Rectal smooth muscle tissue (tissue), 1 donor: ENCODE measurements around the gene NSUN2.
A peak's percentile ranks its signal among the peaks of the same experiment; 100 is the strongest.

ENCODE experiments used
- H3K27ac ChIP-seq: one replicate; pipeline ENCODE4 v1.7.0; 2013; ENCODE audit warnings: low read depth, low read length, inconsistent platforms
- H3K27me3 ChIP-seq: one replicate; pipeline ENCODE4 v1.7.0; 2013; ENCODE audit warnings: low read length; ENCODE audit not compliant: control insufficient read depth, insufficient read depth
- H3K36me3 ChIP-seq: one replicate; pipeline ENCODE4 v1.7.0; 2013; ENCODE audit warnings: low read length; ENCODE audit not compliant: control insufficient read depth, insufficient read depth
- H3K4me1 ChIP-seq: one replicate; pipeline ENCODE4 v1.7.0; 2013; ENCODE audit warnings: low read length; ENCODE audit not compliant: control insufficient read depth, insufficient read depth
- H3K4me3 ChIP-seq: one replicate; pipeline ENCODE4 v1.7.0; 2013; ENCODE audit warnings: low read length
- H3K9ac ChIP-seq: one replicate; pipeline ENCODE4 v1.7.0; 2013; ENCODE audit warnings: low read length

NSUN2 gene

GRCh38 chr5:6597557-6597956 is 35.3 kb downstream of the NSUN2 start:
- no peaks in the 10 kb centered on the region for H3K4me1 ChIP-seq
- no peak overlapping the region for H3K9ac ChIP-seq
- H3K36me3 ChIP-seq, result peaks cover 18% of the 10 kb centered on the region
- H3K4me3 ChIP-seq, result no peak overlapping the region
- peak overlapping the region; percentile 21 for H3K27ac ChIP-seq
- H3K27me3 ChIP-seq, result no peaks in the 10 kb centered on the region

GRCh38 chr5:6596388-6596787 is 36.5 kb downstream of the NSUN2 start:
- no peaks in the 10 kb centered on the region for H3K27me3 ChIP-seq
- no peak overlapping the region for H3K9ac ChIP-seq
- no peak overlapping the region for H3K27ac ChIP-seq
- H3K4me3 ChIP-seq, result no peak overlapping the region
- peaks cover 8% of the 10 kb centered on the region for H3K36me3 ChIP-seq
- no peaks in the 10 kb centered on the region for H3K4me1 ChIP-seq

- no peaks in the 10 kb centered on the region for H3K4me1 ChIP-seq
- H3K27me3 ChIP-seq, result no peaks in the 10 kb centered on the region
- no peak overlapping the region for H3K4me3 ChIP-seq
- no peak overlapping the region for H3K9ac ChIP-seq
- peaks cover 4% of the 10 kb centered on the region for H3K36me3 ChIP-seq
- no peak overlapping the region for H3K27ac ChIP-seq
Observed at GRCh38 chr5:6595405-6595804, 37.4 kb downstream of the NSUN2 start.

GRCh38 chr5:6594066-6594465 is 38.8 kb downstream of the NSUN2 start:
- H3K4me1 ChIP-seq, result no peaks in the 10 kb centered on the region
- H3K9ac ChIP-seq, result no peak overlapping the region
- no peak overlapping the region for H3K27ac ChIP-seq
- no peaks in the 10 kb centered on the region for H3K36me3 ChIP-seq
- H3K27me3 ChIP-seq, result no peaks in the 10 kb centered on the region
- no peak overlapping the region for H3K4me3 ChIP-seq

- H3K4me1 ChIP-seq, result no peaks in the 10 kb centered on the region
- H3K27ac ChIP-seq, result no peak overlapping the region
- no peak overlapping the region for H3K9ac ChIP-seq
- H3K36me3 ChIP-seq, result no peaks in the 10 kb centered on the region
- no peak overlapping the region for H3K4me3 ChIP-seq
- no peaks in the 10 kb centered on the region for H3K27me3 ChIP-seq
Observed at GRCh38 chr5:6593148-6594016, 39.5 kb downstream of the NSUN2 start.

- Histone ChIP-seq H3K27ac (no peak overlapping the region), H3K36me3 (no peaks in the 10 kb centered on the region), H3K9ac (no peak overlapping the region), H3K4me3 (no peak overlapping the region), H3K27me3 (no peaks in the 10 kb centered on the region), H3K4me1 (no peaks in the 10 kb centered on the region)
Observed at GRCh38 chr5:6592601-6593000, 40.2 kb downstream of the NSUN2 start.

- H3K4me3 ChIP-seq, result no peak overlapping the region
- H3K9ac ChIP-seq, result no peak overlapping the region
- H3K4me1 ChIP-seq, result no peaks in the 10 kb centered on the region
Observed at GRCh38 chr5:6591671-6592288, 41.1 kb downstream of the NSUN2 start.

GRCh38 chr5:6590581-6590980 is 42.3 kb downstream of the NSUN2 start:
- H3K27me3 ChIP-seq, result no peaks in the 10 kb centered on the region
- H3K9ac ChIP-seq, result no peak overlapping the region
- no peaks in the 10 kb centered on the region for H3K4me1 ChIP-seq
- no peaks in the 10 kb centered on the region for H3K36me3 ChIP-seq
- no peak overlapping the region for H3K27ac ChIP-seq
- no peak overlapping the region for H3K4me3 ChIP-seq

More at GRCh38 chr5:6591671-6592288, 41.1 kb downstream of the NSUN2 start:
- Histone ChIP-seq H3K27ac (no peak overlapping the region), H3K36me3 (no peaks in the 10 kb centered on the region), H3K27me3 (no peaks in the 10 kb centered on the region)

GRCh38 chr5:6587171-6587570 is 45.7 kb downstream of the NSUN2 start:
- no peaks in the 10 kb centered on the region for H3K4me1 ChIP-seq
- peaks cover 5% of the 10 kb centered on the region for H3K27me3 ChIP-seq
- H3K36me3 ChIP-seq, result no peaks in the 10 kb centered on the region
- peak overlapping the region; percentile 2 for H3K9ac ChIP-seq
- H3K27ac ChIP-seq, result no peak overlapping the region
- no peak overlapping the region for H3K4me3 ChIP-seq

GRCh38 chr5:6586647-6587042 is 46.2 kb downstream of the NSUN2 start:
- Histone ChIP-seq H3K9ac (no peak overlapping the region), H3K27me3 (peaks cover 5% of the 10 kb centered on the region), H3K4me3 (no peak overlapping the region), H3K4me1 (no peaks in the 10 kb centered on the region), H3K36me3 (no peaks in the 10 kb centered on the region), H3K27ac (no peak overlapping the region)

- H3K27me3 ChIP-seq, result peaks cover 5% of the 10 kb centered on the region
- H3K9ac ChIP-seq, result no peak overlapping the region
- no peaks in the 10 kb centered on the region for H3K4me1 ChIP-seq
- H3K27ac ChIP-seq, result no peak overlapping the region
- H3K4me3 ChIP-seq, result no peak overlapping the region
- H3K36me3 ChIP-seq, result no peaks in the 10 kb centered on the region
Observed at GRCh38 chr5:6585939-6586646, 46.8 kb downstream of the NSUN2 start.

GRCh38 chr5:6585168-6585567 is 47.7 kb downstream of the NSUN2 start:
- Histone ChIP-seq H3K4me3 (no peak overlapping the region), H3K27me3 (peaks cover 5% of the 10 kb centered on the region), H3K36me3 (no peaks in the 10 kb centered on the region), H3K9ac (no peak overlapping the region), H3K4me1 (no peaks in the 10 kb centered on the region), H3K27ac (no peak overlapping the region)
